Measurements from ENCODE around the gene PRKAB2.

Gene PRKAB2

DNA sequence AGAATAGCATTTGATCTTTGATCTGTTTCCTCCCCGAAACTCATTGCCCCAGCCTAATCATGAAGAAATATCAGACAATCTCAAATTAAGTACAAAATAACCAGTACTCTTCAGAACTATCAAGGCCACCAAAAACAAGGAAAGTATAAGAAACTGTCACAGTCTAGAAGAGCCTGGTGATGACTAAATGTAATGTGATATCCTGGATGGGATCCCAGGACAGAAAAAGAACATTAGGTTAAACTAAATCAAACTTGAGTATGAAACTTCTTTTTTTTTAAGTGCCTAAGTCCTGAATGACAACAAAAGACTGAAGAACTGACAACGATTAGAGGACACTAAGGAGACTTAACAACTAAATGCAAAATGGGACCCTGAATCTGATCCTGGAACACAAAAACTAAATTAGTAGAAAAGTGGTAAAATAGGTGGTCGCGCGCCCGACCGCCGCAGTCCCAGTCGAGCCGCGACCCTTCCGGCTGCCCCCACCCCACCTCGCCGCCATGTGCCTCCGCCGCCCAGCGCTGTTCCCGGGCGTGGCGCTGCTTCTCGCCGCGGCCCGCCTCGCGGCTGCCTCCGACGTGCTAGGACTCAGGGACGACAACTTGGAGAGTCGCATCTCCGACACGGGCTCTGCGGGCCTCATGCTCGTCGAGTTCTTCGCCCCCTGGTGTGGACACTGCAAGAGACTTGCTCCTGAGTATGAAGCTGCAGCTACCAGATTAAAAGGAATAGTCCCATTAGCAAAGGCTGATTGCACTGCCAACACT is 5.5 kb upstream of the PRKAB2 start:
- peak overlapping the region; percentile 3 for H3K4me3 ChIP-seq (replicated peaks; ENCODE audit: low read depth, low read length)
- DNase-seq (ENCODE audit: low read depth): peak; percentile 44
- TF ChIP-seq, protein P1, sequence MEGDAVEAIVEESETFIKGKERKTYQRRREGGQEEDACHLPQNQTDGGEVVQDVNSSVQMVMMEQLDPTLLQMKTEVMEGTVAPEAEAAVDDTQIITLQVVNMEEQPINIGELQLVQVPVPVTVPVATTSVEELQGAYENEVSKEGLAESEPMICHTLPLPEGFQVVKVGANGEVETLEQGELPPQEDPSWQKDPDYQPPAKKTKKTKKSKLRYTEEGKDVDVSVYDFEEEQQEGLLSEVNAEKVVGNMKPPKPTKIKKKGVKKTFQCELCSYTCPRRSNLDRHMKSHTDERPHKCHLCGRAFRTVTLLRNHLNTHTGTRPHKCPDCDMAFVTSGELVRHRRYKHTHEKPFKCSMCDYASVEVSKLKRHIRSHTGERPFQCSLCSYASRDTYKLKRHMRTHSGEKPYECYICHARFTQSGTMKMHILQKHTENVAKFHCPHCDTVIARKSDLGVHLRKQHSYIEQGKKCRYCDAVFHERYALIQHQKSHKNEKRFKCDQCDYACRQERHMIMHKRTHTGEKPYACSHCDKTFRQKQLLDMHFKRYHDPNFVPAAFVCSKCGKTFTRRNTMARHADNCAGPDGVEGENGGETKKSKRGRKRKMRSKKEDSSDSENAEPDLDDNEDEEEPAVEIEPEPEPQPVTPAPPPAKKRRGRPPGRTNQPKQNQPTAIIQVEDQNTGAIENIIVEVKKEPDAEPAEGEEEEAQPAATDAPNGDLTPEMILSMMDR (IDR thresholded peaks at IDR 0.05; ENCODE audit: low read length, missing control alignments): no peak

DNA sequence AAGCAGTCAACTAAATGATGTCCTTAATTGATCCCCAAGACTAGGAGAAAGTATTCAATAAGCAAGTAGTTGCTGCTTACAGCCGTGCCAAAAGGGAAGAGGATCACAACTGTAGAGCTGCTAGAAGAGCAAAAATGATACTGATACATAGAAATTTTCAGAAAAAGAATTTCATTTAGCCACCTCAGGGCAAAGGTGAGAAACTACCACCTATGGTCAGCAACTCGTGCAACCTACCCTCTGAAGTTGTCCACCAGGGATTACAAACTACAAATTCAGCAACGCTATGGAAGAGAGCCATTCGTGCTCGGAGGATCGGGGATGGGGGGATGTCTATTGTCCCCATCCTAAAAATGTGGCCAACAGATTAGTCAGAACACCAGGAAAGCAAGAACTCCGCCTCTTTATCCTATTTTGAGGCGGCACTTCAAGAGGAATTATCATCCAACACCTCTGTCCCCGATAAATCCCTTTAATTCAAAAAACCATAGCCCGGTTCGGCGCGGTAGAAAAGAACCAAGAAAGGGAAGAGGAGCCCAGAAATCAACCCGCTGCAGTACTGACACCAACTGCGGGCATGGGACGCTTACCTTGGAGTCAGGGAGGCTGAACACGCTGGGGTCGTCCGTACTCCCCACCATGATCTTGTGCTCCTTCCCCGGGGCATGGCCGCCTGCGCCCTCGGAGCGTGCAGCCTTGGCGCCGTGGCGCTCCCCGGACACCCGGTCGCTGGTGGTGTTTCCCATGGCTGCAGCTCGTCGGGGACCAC is 687 bp downstream of the PRKAB2 start:
- H3K4me3 ChIP-seq (replicated peaks; ENCODE audit: low read depth, low read length): peak overlapping the region; percentile 97
- TF ChIP-seq, protein P1 (IDR thresholded peaks at IDR 0.05; ENCODE audit: low read length, missing control alignments): no peak
- no peak for DNase-seq (ENCODE audit: low read depth)

DNA sequence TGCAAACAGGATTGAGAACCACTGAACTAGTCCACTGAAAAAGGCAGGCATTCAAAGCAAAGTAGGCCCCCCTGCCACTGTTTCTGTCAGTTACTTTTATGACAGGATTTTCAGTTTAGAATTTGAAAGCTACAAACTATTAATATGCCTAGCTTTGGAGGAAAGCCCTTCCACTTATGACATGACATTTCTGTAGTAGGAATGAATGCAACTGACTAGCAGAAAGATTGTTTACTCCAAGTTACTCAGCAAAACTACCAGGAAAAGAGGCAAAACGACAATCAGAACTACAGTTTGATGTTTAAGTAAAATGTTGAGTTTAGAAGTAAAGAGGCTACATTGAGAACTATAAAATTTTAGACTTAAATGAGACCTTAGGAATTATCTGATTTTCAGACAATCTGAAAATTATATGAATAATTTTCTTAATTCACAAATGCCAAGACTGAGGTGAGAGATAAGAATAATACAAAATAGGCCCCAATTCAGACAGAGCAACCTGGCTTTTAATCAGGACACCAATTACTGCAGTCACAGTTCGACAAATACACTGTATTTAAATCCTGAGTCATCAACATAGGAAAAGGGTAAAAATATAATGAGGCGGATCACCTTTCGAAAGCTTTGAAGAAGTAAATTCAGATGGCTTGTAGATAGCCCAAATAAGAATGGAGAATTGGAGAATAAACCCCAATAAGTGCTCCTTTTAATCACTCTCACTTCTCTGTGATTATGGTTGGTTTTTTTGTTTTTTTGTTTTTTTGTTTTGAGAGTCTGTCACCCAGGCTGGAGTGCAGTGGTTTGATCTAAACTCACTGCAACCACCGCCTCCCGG is 2.2 kb downstream of the PRKAB2 start:
- TF ChIP-seq, protein P1 (IDR thresholded peaks at IDR 0.05; ENCODE audit: low read length, missing control alignments): no peak
- DNase-seq (ENCODE audit: low read depth): no peak
- H3K4me3 ChIP-seq (replicated peaks; ENCODE audit: low read depth, low read length): peak overlapping the region; percentile 4

DNA sequence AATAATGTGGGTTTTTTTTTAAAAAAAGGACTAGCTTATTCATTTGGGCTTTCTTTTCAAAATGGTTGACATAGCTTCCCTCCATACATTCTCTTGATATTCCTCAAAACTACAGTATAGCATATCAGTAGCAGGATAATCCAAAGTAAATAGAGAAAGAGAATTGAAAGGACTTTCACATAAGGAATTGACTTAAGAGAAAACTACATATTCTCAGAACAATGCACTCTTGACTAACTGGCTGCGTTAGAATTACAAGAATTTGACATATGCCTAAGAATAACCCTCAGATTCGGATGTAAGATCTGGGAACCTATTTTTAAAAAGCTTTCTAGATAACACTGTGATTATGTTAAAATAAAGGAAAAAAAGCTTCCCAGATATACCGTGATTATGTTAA is 3.1 kb downstream of the PRKAB2 start:
- H3K4me3 ChIP-seq (replicated peaks; ENCODE audit: low read depth, low read length): no peak overlapping the region
- DNase-seq (ENCODE audit: low read depth): peak; percentile 45
- TF ChIP-seq, protein P1 (IDR thresholded peaks at IDR 0.05; ENCODE audit: low read length, missing control alignments): no peak

DNA sequence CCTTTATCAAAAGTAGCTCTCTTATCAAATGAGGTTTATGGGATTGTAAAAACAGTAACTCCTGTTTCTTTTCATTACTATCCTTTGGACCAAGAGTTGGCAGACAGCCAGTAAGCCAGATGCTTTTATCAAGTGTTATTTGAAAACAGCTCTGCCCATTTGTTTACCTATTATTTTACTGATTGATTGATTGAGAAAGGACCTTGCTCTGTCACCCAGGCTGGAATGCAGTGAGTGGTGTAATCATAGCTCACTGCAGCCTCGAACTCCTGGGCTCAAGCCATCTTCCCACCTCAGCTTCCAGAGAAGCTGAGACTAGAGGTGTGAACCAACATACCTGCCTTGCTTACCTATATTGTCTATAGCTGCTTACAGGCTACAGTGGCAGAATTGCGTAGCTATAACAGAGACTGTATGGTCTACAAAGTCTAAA is 3.6 kb downstream of the PRKAB2 start:
- peak; percentile 53 for DNase-seq (ENCODE audit: low read depth)
- TF ChIP-seq, protein P1 (IDR thresholded peaks at IDR 0.05; ENCODE audit: low read length, missing control alignments): no peak
- no peak overlapping the region for H3K4me3 ChIP-seq (replicated peaks; ENCODE audit: low read depth, low read length)

DNA sequence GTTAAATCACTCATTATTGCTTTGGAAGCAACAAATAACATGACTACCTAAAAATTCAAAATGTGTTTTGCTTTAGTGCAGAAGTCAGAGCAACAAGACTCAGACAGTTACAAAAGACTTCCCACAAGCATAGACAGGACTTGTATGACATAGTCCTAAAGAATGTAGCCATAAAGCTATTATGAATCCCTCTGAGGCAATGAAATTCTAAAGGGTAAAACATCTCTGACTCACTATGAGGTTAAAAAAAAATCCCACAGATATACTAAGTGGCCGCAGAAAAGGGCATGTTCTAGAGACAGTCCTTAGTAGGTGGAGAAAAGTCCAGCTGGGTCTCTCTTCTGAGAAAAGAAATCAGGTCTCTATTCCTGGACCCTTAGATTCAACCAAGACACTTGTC is 4.9 kb downstream of the PRKAB2 start:
- DNase-seq (ENCODE audit: low read depth): peak; percentile 94
- TF ChIP-seq, protein P1 (IDR thresholded peaks at IDR 0.05; ENCODE audit: low read length, missing control alignments): no peak
- H3K4me3 ChIP-seq (replicated peaks; ENCODE audit: low read depth, low read length): no peak overlapping the region

Measured in fibroblast of pulmonary artery (primary cell).